ENCODE results near the gene WDFY3.
"Not testable (repeated sequence)": the region's sequence is repeated elsewhere in the genome, so short reads cannot be mapped to it uniquely, and the experiment has no call there.

The WDFY3 gene

DNA sequence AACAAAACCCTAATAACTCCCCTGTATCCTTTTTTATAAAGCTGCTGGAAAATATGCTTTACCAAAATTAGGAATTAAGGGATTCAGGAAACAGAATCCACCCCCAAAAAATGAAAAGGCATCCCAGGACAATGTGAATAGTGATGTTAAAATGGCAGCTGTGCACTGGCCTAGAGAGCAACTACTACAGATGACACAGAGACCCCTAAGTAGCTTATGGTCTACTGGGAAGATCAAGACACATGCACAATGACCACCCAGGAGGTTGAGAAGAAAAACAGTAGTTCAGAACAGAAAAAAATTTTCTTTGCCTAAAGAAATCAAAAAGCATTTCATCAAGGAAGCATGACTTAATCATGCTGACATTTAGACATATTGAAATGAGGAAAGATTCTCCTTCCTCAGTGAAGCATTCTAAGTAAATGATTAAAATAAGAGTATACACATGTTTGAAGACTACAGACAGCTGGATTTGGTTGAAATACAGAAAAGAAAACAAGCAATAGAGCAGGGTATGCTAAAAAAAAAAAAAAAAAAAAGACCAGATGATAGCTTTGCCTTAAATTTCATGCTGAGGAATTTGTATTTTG, 117.3 kb downstream of the WDFY3 start:
- DNase-seq = no peak

- DNase-seq = no peak
Observed at GRCh38 chr4:84848432-84848831, 118.1 kb downstream of the WDFY3 start.

DNA sequence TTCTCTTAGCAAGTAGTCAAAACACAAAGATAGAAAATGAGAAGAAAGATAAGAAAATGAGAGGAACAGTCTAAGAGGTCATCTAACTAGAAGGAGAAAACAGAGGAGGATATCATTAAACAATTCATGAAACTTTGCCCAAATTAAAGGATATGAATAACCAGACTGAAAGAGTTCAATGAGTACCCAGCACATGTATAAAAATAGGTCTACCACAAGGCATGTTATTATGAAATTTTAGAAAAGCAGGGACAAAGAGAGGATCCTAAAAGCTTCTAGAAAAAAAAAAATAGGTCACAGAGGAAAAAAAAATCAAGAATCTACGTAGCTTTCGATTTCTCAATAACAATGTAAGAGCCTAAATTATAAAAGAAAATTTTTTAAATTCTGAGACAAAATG, 118.5 kb downstream of the WDFY3 start:
- no peak for DNase-seq

- DNase-seq = no peak
Observed at GRCh38 chr4:84846985-84847384, 119.5 kb downstream of the WDFY3 start.

GRCh38 chr4:84841435-84841834, 125.1 kb downstream of the WDFY3 start:
- DNase-seq = no peak

GRCh38 chr4:84837751-84838150, 128.7 kb downstream of the WDFY3 start:
- DNase-seq = no peak

- not testable (repeated sequence) for DNase-seq
Observed at GRCh38 chr4:84829633-84830032, 136.9 kb downstream of the WDFY3 start.

- DNase-seq = no peak
Observed at GRCh38 chr4:84826681-84827080, 139.8 kb downstream of the WDFY3 start.

GRCh38 chr4:84825701-84826341, 140.7 kb downstream of the WDFY3 start:
- DNase-seq = no peak

- no peak for DNase-seq
Observed at GRCh38 chr4:84821064-84821463, 145.4 kb downstream of the WDFY3 start.

- DNase-seq = no peak
Observed at GRCh38 chr4:84814094-84814750, 152.3 kb downstream of the WDFY3 start.

DNA sequence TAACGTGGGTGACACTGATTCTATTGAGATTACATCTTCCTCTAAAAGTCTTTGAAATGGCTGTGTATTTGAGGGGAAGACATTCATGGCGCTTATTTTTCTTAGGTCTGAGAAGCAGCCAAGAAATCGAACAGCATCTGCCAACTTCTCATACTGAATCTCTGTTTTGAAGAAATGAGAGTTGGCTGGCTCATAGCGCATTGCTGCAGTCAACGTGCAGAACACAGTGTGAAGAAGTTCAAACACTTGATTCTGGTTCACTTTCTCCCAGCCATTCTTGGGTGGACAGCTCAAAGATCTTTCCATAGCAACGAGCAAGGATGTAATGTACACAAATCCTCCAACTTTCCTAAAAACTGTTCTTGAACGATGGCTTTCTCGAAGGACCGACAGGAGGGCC, 156.5 kb downstream of the WDFY3 start:
- DNase-seq = no peak

DNA sequence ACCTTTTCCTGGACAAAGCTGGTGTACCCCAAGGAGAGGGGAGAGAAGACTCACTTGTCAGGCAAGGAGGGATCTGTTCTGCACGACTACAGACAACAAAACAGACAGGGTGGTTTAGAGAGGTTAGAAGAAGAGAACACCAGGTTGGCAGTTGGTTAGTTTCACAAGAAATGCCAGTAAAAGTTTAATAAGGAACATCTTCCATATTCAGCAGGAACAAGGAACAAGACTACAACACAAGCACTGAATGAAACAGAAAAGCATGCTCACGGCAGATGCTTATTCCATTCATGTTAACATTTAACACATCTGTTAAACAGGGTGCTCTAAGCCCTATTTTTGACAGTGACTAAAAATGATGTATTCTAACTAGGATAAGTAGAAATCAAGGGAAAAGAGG, 158.2 kb downstream of the WDFY3 start:
- no peak for DNase-seq

- DNase-seq = not testable (repeated sequence)
Observed at GRCh38 chr4:84806541-84806940, 159.9 kb downstream of the WDFY3 start.

DNA sequence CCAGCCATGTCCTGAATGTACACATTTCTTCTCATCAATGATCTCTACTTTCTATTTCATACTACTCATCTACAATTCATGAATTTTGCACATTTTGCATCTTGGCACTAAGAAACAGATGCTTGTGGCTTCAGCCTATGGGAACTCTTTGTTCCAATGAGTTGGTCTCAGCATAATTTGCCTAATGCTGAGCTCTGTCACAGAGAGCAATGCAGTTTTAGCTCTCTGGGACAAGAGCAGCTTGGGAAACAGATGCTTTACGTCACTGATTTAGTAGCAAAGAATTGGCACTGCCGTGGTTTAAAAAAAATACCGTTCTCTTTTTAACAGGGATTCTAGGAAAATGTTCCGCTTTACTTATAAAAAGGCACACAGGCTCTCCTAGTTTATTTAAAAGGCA, 162.4 kb downstream of the WDFY3 start:
- DNase-seq = no peak

GRCh38 chr4:84803720-84804119, 162.8 kb downstream of the WDFY3 start:
- DNase-seq = no peak

DNA sequence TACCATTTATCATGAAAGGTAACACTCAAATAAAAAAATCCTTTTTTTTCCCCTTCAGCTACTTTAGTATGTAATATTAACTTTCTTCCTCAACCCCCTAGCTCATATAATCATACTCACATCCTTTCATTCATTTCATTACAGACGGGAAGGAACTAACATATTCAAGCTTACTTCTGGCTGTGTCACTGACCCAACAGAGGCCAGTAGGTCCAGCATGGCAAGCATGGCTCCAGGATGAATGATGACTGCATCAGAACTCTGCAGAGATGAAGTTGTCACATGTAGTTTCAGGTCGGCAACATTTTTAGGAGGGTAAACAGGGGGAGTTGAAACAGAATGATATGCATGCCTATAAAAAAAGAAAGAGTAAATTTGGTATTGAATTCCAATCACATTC, 163.4 kb downstream of the WDFY3 start:
- no peak for DNase-seq

GRCh38 chr4:84800256-84800655, 166.2 kb downstream of the WDFY3 start:
- no peak for DNase-seq

GRCh38 chr4:84799318-84799717, 167.2 kb downstream of the WDFY3 start:
- no peak for DNase-seq

DNA sequence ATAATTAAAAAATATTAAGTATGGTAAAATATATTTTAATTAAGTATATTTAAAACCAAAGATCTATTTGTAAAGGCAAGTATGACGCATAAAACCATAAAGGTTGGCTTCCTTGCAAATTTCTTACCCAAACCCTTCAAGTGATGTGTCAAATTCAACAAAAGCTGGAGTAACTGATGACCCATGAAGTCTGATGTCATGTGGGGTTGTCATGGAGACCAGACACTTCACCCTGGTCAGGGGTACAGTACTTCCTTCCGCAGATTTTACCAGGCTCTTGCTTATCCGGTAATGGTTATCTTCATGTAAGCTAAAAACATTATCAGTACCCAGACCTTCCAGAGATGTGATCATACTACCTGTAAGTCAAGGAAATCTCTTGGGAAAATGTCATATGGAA, 170.1 kb downstream of the WDFY3 start:
- no peak for DNase-seq

DNA sequence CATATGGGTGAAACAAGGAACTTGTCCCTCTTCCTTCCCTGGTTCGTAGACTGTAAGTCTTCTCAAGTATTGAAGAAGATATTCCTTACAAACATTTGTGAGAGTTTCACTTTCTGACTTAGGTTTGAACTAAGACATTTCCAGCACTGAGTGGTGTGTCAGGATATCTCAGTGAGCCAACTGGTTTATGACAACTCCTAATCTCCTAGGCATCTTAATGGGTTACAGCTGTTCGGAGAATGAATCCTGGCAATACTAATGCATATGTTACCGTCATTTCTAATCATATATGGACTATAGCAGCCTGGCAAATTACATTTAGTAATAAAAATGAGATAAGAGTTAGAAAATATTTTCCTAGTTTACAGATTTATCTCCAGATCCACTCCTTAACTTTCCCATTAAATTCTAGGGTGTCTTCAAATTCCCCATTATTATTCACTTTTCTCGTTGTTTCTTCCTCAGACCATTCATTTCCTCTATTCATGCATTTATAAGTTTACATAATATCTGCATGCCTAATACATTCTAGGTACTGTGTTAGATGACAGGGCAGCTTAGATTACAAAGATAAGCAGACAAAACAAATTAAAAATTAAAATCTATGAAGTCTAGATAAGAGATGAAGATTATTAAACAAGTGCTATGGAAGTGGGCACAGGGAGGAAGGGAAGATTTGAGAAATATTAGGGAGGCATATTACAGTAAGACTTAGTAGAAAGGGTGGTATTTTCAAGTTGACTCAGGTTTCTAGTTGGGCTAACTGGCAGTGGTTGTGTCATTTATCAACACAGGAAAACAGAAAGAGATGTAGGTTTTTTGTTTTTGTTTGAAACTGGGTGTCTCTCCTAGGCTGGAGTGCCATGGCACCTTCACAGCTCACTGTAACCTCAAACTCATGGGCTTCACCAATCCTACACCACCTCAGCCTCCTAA, 173.9 kb downstream of the WDFY3 start:
- DNase-seq = no peak

- no peak for DNase-seq
Observed at GRCh38 chr4:84790769-84791565, 175.5 kb downstream of the WDFY3 start.

DNA sequence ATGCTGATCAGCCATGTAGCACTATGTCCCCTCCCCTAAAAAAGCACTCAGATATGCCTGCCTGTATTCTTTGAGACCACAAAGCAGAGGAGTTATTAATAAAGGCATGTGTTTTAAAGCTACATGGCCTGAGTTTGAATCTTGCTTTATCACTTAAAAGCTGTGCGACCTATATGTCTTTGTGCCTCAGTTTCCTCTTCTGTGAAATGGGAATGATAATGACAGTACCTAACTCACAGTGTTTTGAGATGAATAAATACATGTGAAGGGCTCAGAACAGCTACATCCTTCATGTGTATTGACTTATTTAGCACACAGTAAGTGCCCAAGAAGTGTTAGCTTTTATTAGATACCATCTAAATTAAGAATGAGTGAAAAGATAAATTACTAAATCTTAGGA, 180.0 kb downstream of the WDFY3 start:
- no peak for DNase-seq
